HEK293 (cell line): ENCODE results near the gene AP1G2.

Experiments
- CTCF ChIP-seq: fragments of 450-650 bp; formaldehyde crosslinking; IDR thresholded peaks from 2 replicates; pipeline ENCODE4 v1.5.1; 2016; ENCODE audit warnings: missing biosample characterization, missing genetic modification characterization
- ELK4 ChIP-seq: IDR thresholded peaks from 2 replicates; pipeline ENCODE4 v1.6.1; 2011; ENCODE audit warnings: mild to moderate bottlenecking, low read depth, low read length, borderline replicate concordance
- SCRT2 ChIP-seq: fragments of 450-650 bp; formaldehyde crosslinking; IDR thresholded peaks from 2 replicates; pipeline ENCODE4 v1.5.1; 2016; ENCODE audit warnings: missing biosample characterization, missing genetic modification characterization
- YY1 ChIP-seq: fragments of 450-650 bp; formaldehyde crosslinking; IDR thresholded peaks from 2 replicates; pipeline ENCODE4 v1.5.1; 2018; ENCODE audit warnings: missing biosample characterization, missing genetic modification characterization
- ZNF121 ChIP-seq: fragments of 450-650 bp; formaldehyde crosslinking; IDR thresholded peaks from 2 replicates; pipeline ENCODE4 v1.5.1; 2016; ENCODE audit warnings: missing biosample characterization, missing genetic modification characterization
- ZNF18 ChIP-seq: fragments of 450-650 bp; formaldehyde crosslinking; IDR thresholded peaks from 2 replicates; pipeline ENCODE4 v1.5.1; 2016; ENCODE audit warnings: missing biosample characterization, missing genetic modification characterization
- ZNF221 ChIP-seq: fragments of 450-650 bp; formaldehyde crosslinking; IDR thresholded peaks from 2 replicates; pipeline ENCODE4 v1.5.1; 2017; ENCODE audit warnings: missing biosample characterization, missing genetic modification characterization, borderline replicate concordance
- ZNF423 ChIP-seq: fragments of 450-650 bp; formaldehyde crosslinking; IDR thresholded peaks from 2 replicates; pipeline ENCODE4 v1.5.1; 2016; ENCODE audit warnings: missing biosample characterization, missing genetic modification characterization
- ZNF433 ChIP-seq: fragments of 450-650 bp; formaldehyde crosslinking; IDR thresholded peaks from 2 replicates; pipeline ENCODE4 v1.5.1; 2016; ENCODE audit warnings: missing biosample characterization, missing genetic modification characterization, low read depth
- ZNF585B ChIP-seq: fragments of 450-650 bp; formaldehyde crosslinking; IDR thresholded peaks from 2 replicates; pipeline ENCODE4 v1.5.1; 2016; ENCODE audit warnings: missing biosample characterization, missing genetic modification characterization
- ZNF600 ChIP-seq: fragments of 450-650 bp; formaldehyde crosslinking; IDR thresholded peaks from 2 replicates; pipeline ENCODE4 v1.5.1; 2016; ENCODE audit warnings: missing biosample characterization, missing genetic modification characterization
- ZNF768 ChIP-seq: fragments of 450-650 bp; formaldehyde crosslinking; IDR thresholded peaks from 2 replicates; pipeline ENCODE4 v1.5.1; 2018; ENCODE audit warnings: missing biosample characterization, mild to moderate bottlenecking, missing genetic modification characterization
- ZNF791 ChIP-seq: fragments of 450-650 bp; formaldehyde crosslinking; IDR thresholded peaks from 2 replicates; pipeline ENCODE4 v1.5.1; 2016; ENCODE audit warnings: missing biosample characterization, missing genetic modification characterization

- TF ChIP-seq ZNF600 (no peak), ZNF18 (no peak), CTCF (tag by site-specific recombination) (no peak), ZNF423 (tag by site-specific recombination) (no peak), ZNF791 (tag by site-specific recombination) (no peak), ZNF221 (tag by site-specific recombination) (no peak), SCRT2 (tag by site-specific recombination) (no peak), ZNF768 (tag by site-specific recombination) (no peak), ZNF121 (tag by site-specific recombination) (no peak), ZNF585B (tag by site-specific recombination) (no peak), YY1 (no peak), ELK4 (no peak), ZNF433 (no peak)
Measured at GRCh38 chr14:23613242-23614070, 45.9 kb upstream of the AP1G2 start.
